Natural killer cell (primary cell): Measurements from ENCODE around the gene ZNF268. TPM values are rescaled to one million over a fixed set of nuclear protein-coding genes. Genes with fewer than 3 reads are reported as not detected.

Experiments
- ATAC-seq, 3 donors: fragments of 150-1000 bp in 2 of 3; fragments of 200-7000 bp in 1 of 3; cut with Tn5 transposase; 1 replicate in 1 of 3; 2 replicates in 2 of 3; pipeline ENCODE4 v1.10.0; 2021; ENCODE audit warnings: mild to moderate bottlenecking in 2 of 3, moderate library complexity in 2 of 3
- DNase-seq, 2 donors: peaks; one replicate each; pipeline versions ENCODE4 v3.0.0 to v3.0.0-alpha.2; 2013 to 2021; ENCODE audit warnings: mixed read lengths in 1 of 2
- H3K27ac ChIP-seq: one replicate; pipeline ENCODE4 v1.5.1; 2013; ENCODE audit warnings: mild to moderate bottlenecking, low read length
- H3K27me3 ChIP-seq: one replicate; pipeline ENCODE4 v1.6.1; 2013; ENCODE audit warnings: low read length; ENCODE audit not compliant: control insufficient read depth, insufficient read depth
- H3K36me3 ChIP-seq: one replicate; pipeline ENCODE4 v1.6.1; 2013; ENCODE audit warnings: low read length; ENCODE audit not compliant: control insufficient read depth, insufficient read depth
- H3K4me1 ChIP-seq: one replicate; pipeline ENCODE4 v1.6.1; 2013; ENCODE audit warnings: low read length; ENCODE audit not compliant: control insufficient read depth, insufficient read depth
- H3K4me3 ChIP-seq: one replicate; pipeline ENCODE4 v1.5.1; 2013; ENCODE audit warnings: low read length
- H3K9me3 ChIP-seq: one replicate; pipeline ENCODE4 v1.6.1; 2013; ENCODE audit warnings: low read length; ENCODE audit not compliant: control insufficient read depth, insufficient read depth
- H3K27ac Mint-ChIP-seq, 2 donors: one replicate each; pipeline ENCODE4 v1.8.0; 2022; ENCODE audit warnings: mild to moderate bottlenecking in 2 of 2, mixed read lengths in 2 of 2, moderate library complexity in 1 of 2
- H3K27me3 Mint-ChIP-seq, 2 donors: one replicate each; pipeline ENCODE4 v1.8.0; 2022; ENCODE audit warnings: low read depth in 2 of 2, mixed read lengths in 2 of 2
- H3K36me3 Mint-ChIP-seq: one replicate; pipeline ENCODE4 v1.8.0; 2022; ENCODE audit warnings: mixed read lengths
- H3K4me1 Mint-ChIP-seq, 2 donors: one replicate each; pipeline ENCODE4 v1.8.0; 2022; ENCODE audit warnings: mixed read lengths in 2 of 2
- H3K4me3 Mint-ChIP-seq: one replicate; pipeline ENCODE4 v1.8.0; 2022; ENCODE audit warnings: mild to moderate bottlenecking, moderate library complexity, mixed read lengths
- H3K9me3 Mint-ChIP-seq, 2 donors: one replicate each; pipeline ENCODE4 v1.8.0; 2022; ENCODE audit warnings: mixed read lengths in 2 of 2
- CTCF ChIP-seq: fragments of 200-600 bp; IDR thresholded peaks from one replicate; pipeline ENCODE4 v1.8.0; 2022; ENCODE audit warnings: antibody characterized with exemption
- WGBS: methylation state at CpG from one replicate; pipeline ENCODE4 v1.1.7; 2013; ENCODE audit warnings: missing lambda C conversion rate; ENCODE audit not compliant: insufficient coverage; 5-methylcytosine and 5-hydroxymethylcytosine counted together
- intact Hi-C: fragments of 100-400 bp; cut with micrococcal nuclease; formaldehyde crosslinking; loops from one replicate; pipeline ENCODE4 v1.14.2; 2022
- total RNA-seq, 4 donors: library from RNA; stranded (reverse); fragments of 120-200 nt in 1 of 4; gene quantifications; one replicate each; pipeline versions ENCODE4 v1.2.3 to v1.2.4, GENCODE V29; 2013 to 2022

Gene ZNF268
- total RNA-seq, 3 donors from 2014 or later (not counting 1 experiment from before 2014, with no cell fraction given): 12.7 to 17.5 (median 14.3) TPM

- H3K27ac Mint-ChIP-seq: peak overlapping the region in 1 of 2 donors; percentile 79
- no peak overlapping the region for H3K4me3 ChIP-seq
- H3K27me3 ChIP-seq: no peaks in the 10 kb centered on the region
- H3K4me1 Mint-ChIP-seq: no peaks in the 10 kb centered on the region
- intact Hi-C loops: no loop called here
- peak overlapping the region; percentile 31 for H3K4me3 Mint-ChIP-seq
- no peaks in the 10 kb centered on the region for H3K27me3 Mint-ChIP-seq
- H3K36me3 ChIP-seq: peaks cover 27% of the 10 kb centered on the region
- WGBS: 100% methylated on average over 1 of the region's 2 CpGs
- DNase-seq (no peak), ATAC-seq (no peak)
- H3K4me1 ChIP-seq: no peaks in the 10 kb centered on the region
- peaks cover 70% of the 10 kb centered on the region for H3K36me3 Mint-ChIP-seq
- no peak for TF ChIP-seq CTCF
- H3K9me3 ChIP-seq: peaks cover 38% of the 10 kb centered on the region
- no peak overlapping the region for H3K27ac ChIP-seq
- peaks cover 11 to 20% of the 10 kb centered on the region in 2 donors for H3K9me3 Mint-ChIP-seq
These were observed 21.4 kb downstream of the ZNF268 start for GRCh38 chr12:133202493-133203343.

GRCh38 chr12:133203344-133204263 is 22.3 kb downstream of the ZNF268 start:
- Mint-ChIP-seq H3K27ac (peak overlapping the region in 1 of 2 donors; percentile 79), H3K4me3 (peak overlapping the region; percentile 31), H3K36me3 (peaks cover 70% of the 10 kb centered on the region), H3K9me3 (peaks cover 13 to 22% of the 10 kb centered on the region in 2 donors), H3K27me3 (no peaks in the 10 kb centered on the region), H3K4me1 (no peaks in the 10 kb centered on the region)
- H3K4me3 ChIP-seq: no peak overlapping the region
- no peaks in the 10 kb centered on the region for H3K27me3 ChIP-seq
- 100% methylated on average over 5 of the region's 7 CpGs for WGBS
- intact Hi-C loops: no loop called here
- DNase-seq (peak in 1 of 2 donors; percentile 12), ATAC-seq (no peak)
- H3K9me3 ChIP-seq: peaks cover 47% of the 10 kb centered on the region
- H3K4me1 ChIP-seq: no peaks in the 10 kb centered on the region
- no peak overlapping the region for H3K27ac ChIP-seq
- no peak for TF ChIP-seq CTCF
- H3K36me3 ChIP-seq: peaks cover 27% of the 10 kb centered on the region

GRCh38 chr12:133204264-133204603 is 22.9 kb downstream of the ZNF268 start:
- H3K4me3 ChIP-seq: no peak overlapping the region
- Mint-ChIP-seq H3K27ac (peak overlapping the region in 1 of 2 donors; percentile 79), H3K4me1 (no peaks in the 10 kb centered on the region), H3K4me3 (no peak overlapping the region), H3K9me3 (peaks cover 13 to 23% of the 10 kb centered on the region in 2 donors), H3K27me3 (no peaks in the 10 kb centered on the region), H3K36me3 (peaks cover 70% of the 10 kb centered on the region)
- intact Hi-C loops: no loop called here
- H3K9me3 ChIP-seq: peaks cover 53% of the 10 kb centered on the region
- DNase-seq: no peak
- no peaks in the 10 kb centered on the region for H3K4me1 ChIP-seq
- H3K36me3 ChIP-seq: peaks cover 27% of the 10 kb centered on the region
- no peak for TF ChIP-seq CTCF
- no peak overlapping the region for H3K27ac ChIP-seq
- WGBS: 83% methylated on average over 1 of the region's 1 CpG
- H3K27me3 ChIP-seq: no peaks in the 10 kb centered on the region
- ATAC-seq: no peak
